Adrenal gland (tissue), 5 donors: ENCODE results near the gene PRKRA.

Experiments used
- CTCF ChIP-seq, 6 experiments: fragments of 450-650 bp in 4 of 6; fragments of 200-600 bp in 2 of 6; sonication (generic) in 1 of 6; IDR thresholded peaks; 1 replicate in 5 of 6; 2 replicates in 1 of 6; pipeline versions ENCODE4 v1.5.1 to v1.8.0; 2016 to 2021; ENCODE audit warnings: antibody characterized with exemption in 6 of 6, mild to moderate bottlenecking in 2 of 6, moderate library complexity in 1 of 6
- POLR2A ChIP-seq, 2 donors: fragments of 450-650 bp; IDR thresholded peaks; one replicate each; pipeline ENCODE4 v1.6.1; 2017; ENCODE audit warnings: antibody characterized with exemption in 2 of 2, mild to moderate bottlenecking in 2 of 2, moderate library complexity in 1 of 2
- donor health status: DM: no; HTN: no; CAD: no.

GRCh38 chr2:178394859-178395258 is 56.1 kb downstream of the PRKRA start:
- TF ChIP-seq CTCF (IDR thresholded peaks at IDR 0.05): no peak
- no peak for TF ChIP-seq POLR2A (IDR thresholded peaks at IDR 0.05)
